H1 (cell line): Measurements from ENCODE around the gene MTHFD1. TPM values are rescaled to one million over a fixed set of nuclear protein-coding genes. Genes with fewer than 3 reads are reported as not detected.

Experiments used
- BCL11A ChIP-seq, 2 experiments: IDR thresholded peaks; one replicate each; pipeline ENCODE4 v1.6.1; 2011; ENCODE audit warnings: low read depth in 2 of 2, low read length in 2 of 2, mild to moderate bottlenecking in 2 of 2
- CBX8 ChIP-seq: fragments of 300-800, 300-1000 bp; sonication (generic); IDR thresholded peaks from 2 replicates; pipeline ENCODE4 v1.7.1; 2016; ENCODE audit warnings: low read depth, low read length, borderline replicate concordance
- CEBPB ChIP-seq: IDR thresholded peaks from 2 replicates; pipeline ENCODE4 v1.6.1; 2012; ENCODE audit warnings: low read depth, low read length
- CTBP2 ChIP-seq: IDR thresholded peaks from 2 replicates; pipeline ENCODE4 v1.7.0; 2011; ENCODE audit warnings: borderline replicate concordance, mild to moderate bottlenecking, moderate library complexity, mixed read lengths, low read length; ENCODE audit not compliant: insufficient read depth, insufficient read length
- EGR1 ChIP-seq: IDR thresholded peaks from 2 replicates; pipeline ENCODE4 v1.6.1; 2011; ENCODE audit warnings: low read depth, low read length, borderline replicate concordance
- POU5F1 ChIP-seq: IDR thresholded peaks from 2 replicates; pipeline ENCODE4 v1.6.1; 2011; ENCODE audit warnings: low read depth, mild to moderate bottlenecking, low read length, moderate library complexity
- SP2 ChIP-seq: IDR thresholded peaks from 2 replicates; pipeline ENCODE4 v1.6.1; 2012; ENCODE audit warnings: mild to moderate bottlenecking, low read length, inconsistent platforms
- polyA plus RNA-seq, 7 experiments: library from polyadenylated mRNA; depleted of rRNA in 3 of 7; stranded (reverse) in 5 of 7; unstranded in 2 of 7; fragments of >200 nt in 5 of 7; fragments of 200-250 nt in 2 of 7; gene quantifications; 1 replicate in 5 of 7; 2 replicates in 1 of 7; 4 replicates in 1 of 7; pipeline versions ENCODE4 v1.2.1 to v1.2.3, GENCODE V29; 2011 to 2013; ENCODE audit warnings: missing spikeins in 2 of 7, mixed read lengths in 2 of 7
- total RNA-seq: library from RNA; stranded (reverse); fragmentation: NEBNext Ultra II Directional; extraction: Animal tissue kit (Norgen Biotek cat#: 25700); gene quantifications from 2 replicates; pipeline ENCODE4 v1.2.1, GENCODE V29; 2021
- TF ChIP-seq, protein P1 (sequence below): fragments of 300-600 bp; sonication (generic); IDR thresholded peaks from 2 replicates; pipeline ENCODE4 v1.7.1; 2012; ENCODE audit warnings: low read length, moderate library complexity, mild to moderate bottlenecking, inconsistent platforms; ENCODE audit not compliant: insufficient replicate concordance
- TF ChIP-seq, protein P2 (sequence below): IDR thresholded peaks from 2 replicates; pipeline ENCODE4 v1.6.1; 2012; ENCODE audit warnings: inconsistent platforms

The MTHFD1 gene
- total and polyA plus RNA-seq, 2 of the 8 experiments (the other 6 are each of a cell fraction or from before 2014, with no cell fraction given): 79.7 to 332 TPM

- TF ChIP-seq, protein P1, sequence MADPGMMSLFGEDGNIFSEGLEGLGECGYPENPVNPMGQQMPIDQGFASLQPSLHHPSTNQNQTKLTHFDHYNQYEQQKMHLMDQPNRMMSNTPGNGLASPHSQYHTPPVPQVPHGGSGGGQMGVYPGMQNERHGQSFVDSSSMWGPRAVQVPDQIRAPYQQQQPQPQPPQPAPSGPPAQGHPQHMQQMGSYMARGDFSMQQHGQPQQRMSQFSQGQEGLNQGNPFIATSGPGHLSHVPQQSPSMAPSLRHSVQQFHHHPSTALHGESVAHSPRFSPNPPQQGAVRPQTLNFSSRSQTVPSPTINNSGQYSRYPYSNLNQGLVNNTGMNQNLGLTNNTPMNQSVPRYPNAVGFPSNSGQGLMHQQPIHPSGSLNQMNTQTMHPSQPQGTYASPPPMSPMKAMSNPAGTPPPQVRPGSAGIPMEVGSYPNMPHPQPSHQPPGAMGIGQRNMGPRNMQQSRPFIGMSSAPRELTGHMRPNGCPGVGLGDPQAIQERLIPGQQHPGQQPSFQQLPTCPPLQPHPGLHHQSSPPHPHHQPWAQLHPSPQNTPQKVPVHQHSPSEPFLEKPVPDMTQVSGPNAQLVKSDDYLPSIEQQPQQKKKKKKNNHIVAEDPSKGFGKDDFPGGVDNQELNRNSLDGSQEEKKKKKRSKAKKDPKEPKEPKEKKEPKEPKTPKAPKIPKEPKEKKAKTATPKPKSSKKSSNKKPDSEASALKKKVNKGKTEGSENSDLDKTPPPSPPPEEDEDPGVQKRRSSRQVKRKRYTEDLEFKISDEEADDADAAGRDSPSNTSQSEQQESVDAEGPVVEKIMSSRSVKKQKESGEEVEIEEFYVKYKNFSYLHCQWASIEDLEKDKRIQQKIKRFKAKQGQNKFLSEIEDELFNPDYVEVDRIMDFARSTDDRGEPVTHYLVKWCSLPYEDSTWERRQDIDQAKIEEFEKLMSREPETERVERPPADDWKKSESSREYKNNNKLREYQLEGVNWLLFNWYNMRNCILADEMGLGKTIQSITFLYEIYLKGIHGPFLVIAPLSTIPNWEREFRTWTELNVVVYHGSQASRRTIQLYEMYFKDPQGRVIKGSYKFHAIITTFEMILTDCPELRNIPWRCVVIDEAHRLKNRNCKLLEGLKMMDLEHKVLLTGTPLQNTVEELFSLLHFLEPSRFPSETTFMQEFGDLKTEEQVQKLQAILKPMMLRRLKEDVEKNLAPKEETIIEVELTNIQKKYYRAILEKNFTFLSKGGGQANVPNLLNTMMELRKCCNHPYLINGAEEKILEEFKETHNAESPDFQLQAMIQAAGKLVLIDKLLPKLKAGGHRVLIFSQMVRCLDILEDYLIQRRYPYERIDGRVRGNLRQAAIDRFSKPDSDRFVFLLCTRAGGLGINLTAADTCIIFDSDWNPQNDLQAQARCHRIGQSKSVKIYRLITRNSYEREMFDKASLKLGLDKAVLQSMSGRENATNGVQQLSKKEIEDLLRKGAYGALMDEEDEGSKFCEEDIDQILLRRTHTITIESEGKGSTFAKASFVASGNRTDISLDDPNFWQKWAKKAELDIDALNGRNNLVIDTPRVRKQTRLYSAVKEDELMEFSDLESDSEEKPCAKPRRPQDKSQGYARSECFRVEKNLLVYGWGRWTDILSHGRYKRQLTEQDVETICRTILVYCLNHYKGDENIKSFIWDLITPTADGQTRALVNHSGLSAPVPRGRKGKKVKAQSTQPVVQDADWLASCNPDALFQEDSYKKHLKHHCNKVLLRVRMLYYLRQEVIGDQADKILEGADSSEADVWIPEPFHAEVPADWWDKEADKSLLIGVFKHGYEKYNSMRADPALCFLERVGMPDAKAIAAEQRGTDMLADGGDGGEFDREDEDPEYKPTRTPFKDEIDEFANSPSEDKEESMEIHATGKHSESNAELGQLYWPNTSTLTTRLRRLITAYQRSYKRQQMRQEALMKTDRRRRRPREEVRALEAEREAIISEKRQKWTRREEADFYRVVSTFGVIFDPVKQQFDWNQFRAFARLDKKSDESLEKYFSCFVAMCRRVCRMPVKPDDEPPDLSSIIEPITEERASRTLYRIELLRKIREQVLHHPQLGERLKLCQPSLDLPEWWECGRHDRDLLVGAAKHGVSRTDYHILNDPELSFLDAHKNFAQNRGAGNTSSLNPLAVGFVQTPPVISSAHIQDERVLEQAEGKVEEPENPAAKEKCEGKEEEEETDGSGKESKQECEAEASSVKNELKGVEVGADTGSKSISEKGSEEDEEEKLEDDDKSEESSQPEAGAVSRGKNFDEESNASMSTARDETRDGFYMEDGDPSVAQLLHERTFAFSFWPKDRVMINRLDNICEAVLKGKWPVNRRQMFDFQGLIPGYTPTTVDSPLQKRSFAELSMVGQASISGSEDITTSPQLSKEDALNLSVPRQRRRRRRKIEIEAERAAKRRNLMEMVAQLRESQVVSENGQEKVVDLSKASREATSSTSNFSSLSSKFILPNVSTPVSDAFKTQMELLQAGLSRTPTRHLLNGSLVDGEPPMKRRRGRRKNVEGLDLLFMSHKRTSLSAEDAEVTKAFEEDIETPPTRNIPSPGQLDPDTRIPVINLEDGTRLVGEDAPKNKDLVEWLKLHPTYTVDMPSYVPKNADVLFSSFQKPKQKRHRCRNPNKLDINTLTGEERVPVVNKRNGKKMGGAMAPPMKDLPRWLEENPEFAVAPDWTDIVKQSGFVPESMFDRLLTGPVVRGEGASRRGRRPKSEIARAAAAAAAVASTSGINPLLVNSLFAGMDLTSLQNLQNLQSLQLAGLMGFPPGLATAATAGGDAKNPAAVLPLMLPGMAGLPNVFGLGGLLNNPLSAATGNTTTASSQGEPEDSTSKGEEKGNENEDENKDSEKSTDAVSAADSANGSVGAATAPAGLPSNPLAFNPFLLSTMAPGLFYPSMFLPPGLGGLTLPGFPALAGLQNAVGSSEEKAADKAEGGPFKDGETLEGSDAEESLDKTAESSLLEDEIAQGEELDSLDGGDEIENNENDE: no peak
- TF ChIP-seq EGR1 (no peak), CEBPB (no peak), CBX8 (no peak), BCL11A (IDR thresholded peaks at IDR 0.05; ENCODE audit: low read depth in 2 of 2, low read length in 2 of 2) (no peak), CTBP2 (no peak), SP2 (no peak), POU5F1 (no peak)
- TF ChIP-seq, protein P2, sequence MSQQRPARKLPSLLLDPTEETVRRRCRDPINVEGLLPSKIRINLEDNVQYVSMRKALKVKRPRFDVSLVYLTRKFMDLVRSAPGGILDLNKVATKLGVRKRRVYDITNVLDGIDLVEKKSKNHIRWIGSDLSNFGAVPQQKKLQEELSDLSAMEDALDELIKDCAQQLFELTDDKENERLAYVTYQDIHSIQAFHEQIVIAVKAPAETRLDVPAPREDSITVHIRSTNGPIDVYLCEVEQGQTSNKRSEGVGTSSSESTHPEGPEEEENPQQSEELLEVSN: no peak
Measured at GRCh38 chr14:64504897-64505794, 117.0 kb downstream of the MTHFD1 start (continued).
